Measurements from ENCODE around the gene C20orf173. TPM values are rescaled to one million over a fixed set of nuclear protein-coding genes. Genes with fewer than 3 reads are reported as not detected.
A peak's percentile ranks its signal among the peaks of the same experiment; 100 is the strongest.

C20orf173 gene
- total and polyA plus RNA-seq, 2 donors from 2014 or later = not detected

DNA sequence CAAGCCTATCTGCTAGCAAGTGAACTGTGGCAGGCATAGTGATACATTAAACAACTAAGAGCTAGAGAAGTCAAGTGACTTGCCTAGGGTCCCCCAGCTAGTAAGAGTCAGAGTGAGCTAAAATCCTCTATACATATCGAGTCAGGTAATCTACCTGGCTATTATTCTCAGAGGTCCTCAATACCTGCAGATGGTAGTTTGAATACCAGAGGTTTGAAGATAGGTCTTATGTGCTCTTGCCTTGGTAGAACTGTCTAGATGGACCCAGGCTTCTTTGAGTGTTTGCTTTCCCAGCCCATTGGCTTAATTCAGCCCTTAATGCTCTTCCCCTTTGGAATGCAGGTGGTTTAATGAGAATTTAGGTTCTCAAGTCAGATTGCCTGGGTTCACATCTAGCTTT lies 13.5 kb upstream of the C20orf173 start:
- Histone ChIP-seq H3K4me3 (ENCODE audit: low read length in 3 of 3) (peak overlapping the region in 1 of 3 donors; percentile 87), H3K9me3 (ENCODE audit: control insufficient read depth in 2 of 3, insufficient read depth in 1 of 3, low read length in 3 of 3) (no peaks in the 10 kb centered on the region), H3K27me3 (ENCODE audit: control insufficient read depth, insufficient read depth, low read length) (no peaks in the 10 kb centered on the region), H3K27ac (ENCODE audit: low read depth in 2 of 2, low read length in 2 of 2) (no peak overlapping the region), H3K36me3 (ENCODE audit: control insufficient read depth in 2 of 3, insufficient read depth in 3 of 3, low read length in 3 of 3) (peaks cover 2 to 12% (median 9%) of the 10 kb centered on the region in 3 donors), H3K9ac (ENCODE audit: low read length in 3 of 3) (no peak overlapping the region), H3K4me1 (ENCODE audit: control insufficient read depth in 2 of 3, insufficient read depth in 2 of 3, low read depth in 1 of 3, low read length in 3 of 3) (peaks cover 0 to 9% (median 4%) of the 10 kb centered on the region in 3 donors)
- intact Hi-C loops (cut with DNase I) = no loop called here
- DNase-seq (no peak), FAIRE-seq (no peak)
- TF ChIP-seq, protein P1, sequence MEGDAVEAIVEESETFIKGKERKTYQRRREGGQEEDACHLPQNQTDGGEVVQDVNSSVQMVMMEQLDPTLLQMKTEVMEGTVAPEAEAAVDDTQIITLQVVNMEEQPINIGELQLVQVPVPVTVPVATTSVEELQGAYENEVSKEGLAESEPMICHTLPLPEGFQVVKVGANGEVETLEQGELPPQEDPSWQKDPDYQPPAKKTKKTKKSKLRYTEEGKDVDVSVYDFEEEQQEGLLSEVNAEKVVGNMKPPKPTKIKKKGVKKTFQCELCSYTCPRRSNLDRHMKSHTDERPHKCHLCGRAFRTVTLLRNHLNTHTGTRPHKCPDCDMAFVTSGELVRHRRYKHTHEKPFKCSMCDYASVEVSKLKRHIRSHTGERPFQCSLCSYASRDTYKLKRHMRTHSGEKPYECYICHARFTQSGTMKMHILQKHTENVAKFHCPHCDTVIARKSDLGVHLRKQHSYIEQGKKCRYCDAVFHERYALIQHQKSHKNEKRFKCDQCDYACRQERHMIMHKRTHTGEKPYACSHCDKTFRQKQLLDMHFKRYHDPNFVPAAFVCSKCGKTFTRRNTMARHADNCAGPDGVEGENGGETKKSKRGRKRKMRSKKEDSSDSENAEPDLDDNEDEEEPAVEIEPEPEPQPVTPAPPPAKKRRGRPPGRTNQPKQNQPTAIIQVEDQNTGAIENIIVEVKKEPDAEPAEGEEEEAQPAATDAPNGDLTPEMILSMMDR (IDR thresholded peaks at IDR 0.05; ENCODE audit: borderline replicate concordance, extremely low read depth, insufficient read depth) = no peak

DNA sequence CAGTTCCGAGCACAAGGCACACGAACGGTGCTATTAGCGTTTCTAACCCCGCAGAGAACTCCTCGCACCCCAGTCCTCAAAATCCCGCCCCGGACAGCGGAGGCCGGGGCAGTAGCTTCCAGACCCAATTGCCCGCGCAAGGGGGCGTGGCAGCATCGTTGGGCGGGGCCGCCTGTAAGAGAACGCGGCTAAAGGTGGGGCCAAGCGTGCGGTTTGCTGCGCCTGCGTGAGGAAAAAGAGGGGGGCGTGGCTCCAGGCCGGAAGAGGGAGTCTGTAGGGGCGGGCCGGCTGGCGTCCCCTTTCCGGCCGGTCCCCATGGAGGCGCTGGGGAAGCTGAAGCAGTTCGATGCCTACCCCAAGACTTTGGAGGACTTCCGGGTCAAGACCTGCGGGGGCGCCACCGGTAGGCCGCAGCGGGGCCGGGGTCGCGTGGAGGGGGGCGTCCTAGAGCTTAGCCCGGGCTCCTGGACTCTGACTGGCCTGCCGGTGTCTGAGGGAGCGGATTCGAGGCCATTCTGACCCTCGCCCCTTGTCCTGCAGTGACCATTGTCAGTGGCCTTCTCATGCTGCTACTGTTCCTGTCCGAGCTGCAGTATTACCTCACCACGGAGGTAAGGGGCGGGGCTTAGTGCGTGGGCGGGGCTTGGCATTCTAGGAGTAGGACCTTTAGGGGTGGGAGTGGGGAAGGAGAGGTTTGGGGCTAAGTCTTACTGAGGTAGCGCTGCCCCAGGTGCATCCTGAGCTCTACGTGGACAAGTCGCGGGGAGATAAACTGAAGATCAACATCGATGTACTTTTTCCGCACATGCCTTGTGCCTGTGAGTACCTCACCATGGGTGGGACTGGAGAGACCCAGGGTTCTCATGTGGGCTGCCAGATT lies 12.6 kb upstream of the C20orf173 start, which contains the start of gene ERGIC3:
ERGIC3 (plus strand) TSS at position 296 of the 880 bp plus-strand sequence; CDS start at position 316, 20 bp downstream.
- Histone ChIP-seq H3K27me3 (ENCODE audit: control insufficient read depth, insufficient read depth, low read length) (no peaks in the 10 kb centered on the region), H3K27ac (ENCODE audit: low read depth in 2 of 2, low read length in 2 of 2) (peak within 1 kb of the TSS in 1 of 2 donors; percentile 88), H3K9me3 (ENCODE audit: control insufficient read depth in 2 of 3, insufficient read depth in 1 of 3, low read length in 3 of 3) (no peaks in the 10 kb centered on the region), H3K36me3 (ENCODE audit: control insufficient read depth in 2 of 3, insufficient read depth in 3 of 3, low read length in 3 of 3) (peaks cover 2 to 6% (median 5%) of the 10 kb centered on the region in 3 donors), H3K4me1 (ENCODE audit: control insufficient read depth in 2 of 3, insufficient read depth in 2 of 3, low read depth in 1 of 3, low read length in 3 of 3) (peaks cover 0 to 9% (median 4%) of the 10 kb centered on the region in 3 donors), H3K4me3 (ENCODE audit: low read length in 3 of 3) (peak within 1 kb of the TSS; percentile 73 to 87 (median 87)), H3K9ac (ENCODE audit: low read length in 3 of 3) (peak within 1 kb of the TSS; percentile 18 to 74 (median 69))
- DNase-seq (peak; percentile 98 to 99 (median 99)), FAIRE-seq (no peak)
- intact Hi-C loops (cut with DNase I) = no loop called here
- TF ChIP-seq, protein P1 (IDR thresholded peaks at IDR 0.05; ENCODE audit: borderline replicate concordance, extremely low read depth, insufficient read depth) = peak; percentile 8

DNA sequence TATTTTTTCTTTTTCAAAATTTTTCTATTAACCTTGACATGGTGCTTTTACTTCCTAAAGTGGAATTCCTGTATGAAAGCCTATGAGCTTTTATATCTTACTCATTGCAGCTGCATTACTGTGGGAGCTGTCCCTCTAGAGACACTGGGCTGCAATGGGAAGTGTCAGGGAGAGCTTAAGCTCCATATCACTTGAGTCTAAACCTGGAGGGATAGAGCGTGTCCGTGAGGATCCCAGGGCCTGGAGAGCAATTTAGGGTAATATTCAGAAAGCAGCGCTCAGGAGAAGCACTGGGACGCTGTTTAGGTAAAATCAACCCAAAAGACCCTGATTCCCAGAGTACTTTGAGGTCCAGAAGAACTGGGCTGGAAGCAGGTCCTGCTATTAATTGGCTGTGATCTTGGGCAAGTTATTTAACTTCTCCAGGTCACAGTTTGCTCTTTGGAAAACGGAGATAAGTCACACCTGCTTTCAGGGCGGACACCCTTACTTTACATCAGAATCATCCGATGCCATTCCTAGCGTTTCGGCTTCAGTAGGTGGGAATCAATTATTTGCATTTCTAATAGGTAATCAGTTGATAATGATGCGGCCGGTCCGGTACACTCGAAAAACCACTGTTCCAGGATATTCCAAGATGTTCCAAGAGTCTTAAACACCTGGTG lies 11.8 kb upstream of the C20orf173 start:
- peak overlapping the region; percentile 51 to 87 (median 58) for H3K4me3 ChIP-seq (ENCODE audit: low read length in 3 of 3)
- H3K27ac ChIP-seq (ENCODE audit: low read depth in 2 of 2, low read length in 2 of 2) = no peak overlapping the region
- peaks cover 0 to 9% (median 4%) of the 10 kb centered on the region in 3 donors for H3K4me1 ChIP-seq (ENCODE audit: control insufficient read depth in 2 of 3, insufficient read depth in 2 of 3, low read depth in 1 of 3, low read length in 3 of 3)
- H3K27me3 ChIP-seq (ENCODE audit: control insufficient read depth, insufficient read depth, low read length) = no peaks in the 10 kb centered on the region
- H3K9me3 ChIP-seq (ENCODE audit: control insufficient read depth in 2 of 3, insufficient read depth in 1 of 3, low read length in 3 of 3) = no peaks in the 10 kb centered on the region
- TF ChIP-seq, protein P1 (IDR thresholded peaks at IDR 0.05; ENCODE audit: borderline replicate concordance, extremely low read depth, insufficient read depth) = no peak
- FAIRE-seq (no peak), DNase-seq (peak in 1 of 5 donors; percentile 8)
- intact Hi-C loops (cut with DNase I) = no loop called here
- peak overlapping the region in 2 of 3 donors; percentile 10 to 18 for H3K9ac ChIP-seq (ENCODE audit: low read length in 3 of 3)
- peaks cover 2 to 5% (median 3%) of the 10 kb centered on the region in 3 donors for H3K36me3 ChIP-seq (ENCODE audit: control insufficient read depth in 2 of 3, insufficient read depth in 3 of 3, low read length in 3 of 3)

Data from kidney (tissue), 14 donors.